Tibial artery (tissue), 4 donors: ENCODE results near the gene CDSN.

Source experiments
- DNase-seq, 2 donors: peaks; one replicate each; pipeline ENCODE4 v3.0.0-alpha.2; 2019
- H3K27ac ChIP-seq, 2 donors: fragments of 200-600 bp; sonication (generic) in 1 of 2; 1 replicate in 1 of 2; 2 replicates in 1 of 2; pipeline ENCODE4 v1.5.1; 2018 to 2019; ENCODE audit warnings: mild to moderate bottlenecking in 1 of 2
- H3K27me3 ChIP-seq, 2 donors: fragments of 200-600 bp; sonication (generic) in 1 of 2; one replicate each; pipeline versions ENCODE4 v1.5.1 to v1.6.0; 2016 to 2019
- H3K36me3 ChIP-seq, 3 donors: fragments of 200-600 bp; sonication (generic) in 2 of 3; one replicate each; pipeline ENCODE4 v1.5.1; 2016 to 2019; ENCODE audit warnings: mild to moderate bottlenecking in 2 of 3
- H3K4me1 ChIP-seq, 4 donors: fragments of 200-600 bp; sonication (generic) in 2 of 4; 1 replicate in 3 of 4; 2 replicates in 1 of 4; pipeline ENCODE4 v1.5.1; 2016 to 2019
- H3K4me3 ChIP-seq, 2 donors: fragments of 200-600 bp; sonication (generic) in 1 of 2; 1 replicate in 1 of 2; 2 replicates in 1 of 2; pipeline ENCODE4 v1.5.1; 2018 to 2019; ENCODE audit warnings: mild to moderate bottlenecking in 2 of 2
- H3K9me3 ChIP-seq, 3 donors: fragments of 200-600 bp; sonication (generic) in 1 of 3; one replicate each; pipeline ENCODE4 v1.5.1; 2016 to 2019
- CTCF ChIP-seq, 2 experiments: fragments of 200-600 bp in 1 of 2; fragments of 450-650 bp in 1 of 2; IDR thresholded peaks; one replicate each; pipeline ENCODE4 v1.5.1; 2017 to 2019; ENCODE audit warnings: antibody characterized with exemption in 2 of 2, mild to moderate bottlenecking in 1 of 2, moderate library complexity in 1 of 2
- intact Hi-C: fragments of 100-400 bp; cut with DNase I; formaldehyde crosslinking; loops from one replicate; pipeline ENCODE4 v1.15.0; 2023; ENCODE audit warnings: low total_unique reads

The CDSN gene

GRCh38 chr6:31087494-31088089 is 32.7 kb downstream of the CDSN start:
- H3K27me3 ChIP-seq: no peaks in the 10 kb centered on the region
- H3K4me1 ChIP-seq: peaks cover 0 to 21% (median 5%) of the 10 kb centered on the region in 4 donors
- no peak overlapping the region for H3K27ac ChIP-seq
- intact Hi-C loops: loop anchor here (2.0 to 10.0 kb wide), 4 partner anchors 173 to 413 kb away; partner anchors contain the start of genes DHX16, FLOT1, IER3 and VARS2
- H3K36me3 ChIP-seq: no peaks in the 10 kb centered on the region
- TF ChIP-seq CTCF (IDR thresholded peaks at IDR 0.05): peak; percentile 70 to 80
- no peak overlapping the region for H3K4me3 ChIP-seq
- DNase-seq: peak; percentile 85 to 87
- H3K9me3 ChIP-seq: no peaks in the 10 kb centered on the region

- Histone ChIP-seq H3K4me1 (peaks cover 0 to 21% (median 5%) of the 10 kb centered on the region in 4 donors), H3K9me3 (no peaks in the 10 kb centered on the region), H3K27me3 (no peaks in the 10 kb centered on the region), H3K36me3 (no peaks in the 10 kb centered on the region), H3K4me3 (no peak overlapping the region), H3K27ac (no peak overlapping the region)
- no peak for DNase-seq
- intact Hi-C loops: loop anchor here (2.0 to 10.0 kb wide), 4 partner anchors 172 to 412 kb away; partner anchors contain the start of genes DHX16, FLOT1, IER3 and VARS2
- no peak for TF ChIP-seq CTCF (IDR thresholded peaks at IDR 0.05)
These were observed 33.3 kb downstream of the CDSN start for GRCh38 chr6:31086788-31087440.

- TF ChIP-seq CTCF (IDR thresholded peaks at IDR 0.05): peak; percentile 24 to 26
- DNase-seq: peak in 1 of 2 donors; percentile 75
- Histone ChIP-seq H3K27ac (peak overlapping the region in 1 of 2 donors; percentile 42), H3K27me3 (peaks cover 0 to 3% of the 10 kb centered on the region in 2 donors), H3K36me3 (no peaks in the 10 kb centered on the region), H3K9me3 (no peaks in the 10 kb centered on the region), H3K4me1 (peaks cover 0 to 26% (median 11%) of the 10 kb centered on the region in 4 donors), H3K4me3 (no peak overlapping the region)
- intact Hi-C loops: loop anchor here (10.0 kb wide), 2 partner anchors 339 to 409 kb away; partner anchors contain the start of genes DHX16, FLOT1 and IER3
These were observed 36.4 kb downstream of the CDSN start for GRCh38 chr6:31083742-31084354.

- Histone ChIP-seq H3K36me3 (no peaks in the 10 kb centered on the region), H3K27ac (no peak overlapping the region), H3K4me1 (peaks cover 0 to 20% (median 9%) of the 10 kb centered on the region in 4 donors), H3K4me3 (no peak overlapping the region), H3K27me3 (peaks cover 0 to 3% of the 10 kb centered on the region in 2 donors), H3K9me3 (no peaks in the 10 kb centered on the region)
- TF ChIP-seq CTCF (IDR thresholded peaks at IDR 0.05): no peak
- intact Hi-C loops: loop anchor here (10.0 kb wide), 2 partner anchors 337 to 407 kb away; partner anchors contain the start of genes DHX16, FLOT1 and IER3
- no peak for DNase-seq
These were observed 38.4 kb downstream of the CDSN start for GRCh38 chr6:31081872-31082271.

GRCh38 chr6:31079656-31080261 is 40.5 kb downstream of the CDSN start:
- TF ChIP-seq CTCF (IDR thresholded peaks at IDR 0.05): peak; percentile 62 to 84
- Histone ChIP-seq H3K27me3 (peaks cover 0 to 3% of the 10 kb centered on the region in 2 donors), H3K9me3 (no peaks in the 10 kb centered on the region), H3K36me3 (no peaks in the 10 kb centered on the region), H3K27ac (no peak overlapping the region), H3K4me1 (peaks cover 0 to 18% (median 9%) of the 10 kb centered on the region in 4 donors), H3K4me3 (peak overlapping the region in 1 of 2 donors; percentile 5)
- DNase-seq: peak; percentile 68 to 76
- intact Hi-C loops: loop anchor here (10.0 kb wide), 2 partner anchors 335 to 405 kb away; partner anchors contain the start of genes DHX16, FLOT1 and IER3
